H1 (cell line): ENCODE data around the gene CCSER2. TPM values are rescaled to one million over a fixed set of nuclear protein-coding genes. Genes with fewer than 3 reads are reported as not detected.

ENCODE experiments used
- CTCF ChIA-PET: fragments of 300-600 bp; sonication (Branson Sonifier 250); formaldehyde crosslinking; loops from one replicate; lab custom pipeline; 2021; ENCODE audit not compliant: partially characterized antibody; lab: Charles Lee
- POLR2A ChIA-PET: fragments of 300-600 bp; sonication (Branson Sonifier 250); formaldehyde crosslinking; loops from one replicate; lab custom pipeline; 2021; ENCODE audit warnings: inconsistent platforms; ENCODE audit not compliant: partially characterized antibody; lab: Charles Lee
- DNase-seq, 2 experiments: peaks; one replicate each; pipeline versions ENCODE4 v3.0.0 to v3.0.0-alpha.2; 2010 to 2022; ENCODE audit warnings: low spot score in 2 of 2, low read depth in 1 of 2, mixed read lengths in 1 of 2
- FAIRE-seq: peaks from 2 replicates; lab custom pipeline; 2011; peaks lifted over from hg19 to GRCh38; lab: Jason Lieb, UNC
- H2AFZ ChIP-seq: 2 replicates; pipeline ENCODE4 v1.8.1; 2012; ENCODE audit warnings: low read length, inconsistent platforms
- H2AK5ac ChIP-seq: 2 replicates; pipeline ENCODE4 v1.6.1; 2013; ENCODE audit warnings: low read depth, low read length
- H2BK120ac ChIP-seq: replicated peaks from 2 replicates; pipeline ENCODE3; 2013; ENCODE audit warnings: low read depth, low read length, inconsistent platforms
- H2BK12ac ChIP-seq: 2 replicates; pipeline ENCODE4 v1.6.1; 2013; ENCODE audit warnings: low read depth, low read length
- H2BK15ac ChIP-seq: 2 replicates; pipeline ENCODE4 v1.6.1; 2013; ENCODE audit warnings: low read length
- H2BK20ac ChIP-seq: 2 replicates; pipeline ENCODE4 v1.6.1; 2013; ENCODE audit warnings: low read length
- H2BK5ac ChIP-seq: 2 replicates; pipeline ENCODE4 v1.6.1; 2013; ENCODE audit warnings: low read depth, low read length
- H3K14ac ChIP-seq: 2 replicates; pipeline ENCODE4 v1.6.1; 2013; ENCODE audit warnings: inconsistent platforms; ENCODE audit not compliant: insufficient read length
- H3K18ac ChIP-seq: 2 replicates; pipeline ENCODE4 v1.6.1; 2013; ENCODE audit warnings: low read length; ENCODE audit errors: extremely low read depth
- H3K23ac ChIP-seq: 2 replicates; pipeline ENCODE4 v1.6.1; 2013; ENCODE audit warnings: inconsistent platforms; ENCODE audit not compliant: insufficient read length
- H3K23me2 ChIP-seq: 2 replicates; pipeline ENCODE4 v1.6.1; 2013; ENCODE audit warnings: low read depth, low read length
- H3K27ac ChIP-seq: 2 replicates; pipeline ENCODE4 v1.6.1; 2011; ENCODE audit warnings: low read depth, low read length, inconsistent platforms
- H3K27me3 ChIP-seq, 4 experiments: replicated peaks in 1 of 4; 1 replicate in 1 of 4; 2 replicates in 3 of 4; pipeline versions ENCODE4 v1.6.1 to v1.8.1; 2011 to 2013; ENCODE audit warnings: low read length in 3 of 4, mild to moderate bottlenecking in 3 of 4, inconsistent platforms in 2 of 4, mixed read lengths in 2 of 4, moderate library complexity in 1 of 4; ENCODE audit not compliant: control insufficient read depth in 3 of 4, insufficient read depth in 3 of 4; ENCODE audit errors: extremely low read depth in 1 of 4
- H3K36me3 ChIP-seq, 4 experiments: 2 replicates each; pipeline versions ENCODE4 v1.6.1 to v1.8.1; 2011 to 2013; ENCODE audit warnings: mild to moderate bottlenecking in 4 of 4, low read length in 3 of 4, moderate library complexity in 2 of 4, control low read depth in 1 of 4, inconsistent platforms in 1 of 4; ENCODE audit not compliant: insufficient read depth in 4 of 4, control insufficient read depth in 2 of 4
- H3K4ac ChIP-seq: replicated peaks from 2 replicates; pipeline ENCODE3; 2013; ENCODE audit warnings: low read length, low read depth, mixed read lengths, inconsistent platforms; ENCODE audit not compliant: insufficient read length
- H3K4me1 ChIP-seq, 4 experiments: replicated peaks in 1 of 4; 1 replicate in 1 of 4; 2 replicates in 3 of 4; pipeline versions ENCODE4 v1.6.1 to v1.8.1; 2011 to 2013; ENCODE audit warnings: low read length in 3 of 4, inconsistent platforms in 2 of 4, mixed read lengths in 1 of 4; ENCODE audit not compliant: insufficient read depth in 4 of 4, control insufficient read depth in 3 of 4
- H3K4me2 ChIP-seq, 2 experiments: 2 replicates each; pipeline versions ENCODE4 v1.6.1 to v1.8.1; 2011 to 2013; ENCODE audit warnings: low read depth in 2 of 2, low read length in 2 of 2, control low read depth in 1 of 2, inconsistent platforms in 1 of 2, mild to moderate bottlenecking in 1 of 2; ENCODE audit not compliant: insufficient read depth in 1 of 2
- H3K4me3 ChIP-seq, 4 experiments: fragments of 200-600, 300-600 bp in 1 of 4; sonication (generic), shearing (Covaris generic), sonication (Bioruptor Twin) in 1 of 4; 2 replicates each; pipeline versions ENCODE4 v1.5.1 to v1.8.1; 2011 to 2016; ENCODE audit warnings: low read length in 4 of 4, low read depth in 3 of 4, control low read depth in 2 of 4, inconsistent platforms in 2 of 4, mild to moderate bottlenecking in 2 of 4, mixed read lengths in 1 of 4, moderate library complexity in 1 of 4; ENCODE audit not compliant: insufficient read depth in 2 of 4; ENCODE audit errors: extremely low read depth in 1 of 4
- H3K56ac ChIP-seq: replicated peaks from 2 replicates; pipeline ENCODE3; 2013; ENCODE audit warnings: low read depth, mild to moderate bottlenecking, mixed read lengths, low read length, inconsistent platforms; ENCODE audit not compliant: insufficient read length
- H3K79me1 ChIP-seq: 2 replicates; pipeline ENCODE4 v1.6.1; 2013; ENCODE audit warnings: low read depth, low read length, control low read depth
- H3K79me2 ChIP-seq, 2 experiments: 2 replicates each; pipeline versions ENCODE4 v1.6.1 to v1.8.1; 2012 to 2013; ENCODE audit warnings: low read length in 2 of 2, mild to moderate bottlenecking in 2 of 2, inconsistent platforms in 1 of 2; ENCODE audit not compliant: insufficient read depth in 2 of 2, control insufficient read depth in 1 of 2
- H3K9ac ChIP-seq, 4 experiments: replicated peaks in 1 of 4; 1 replicate in 1 of 4; 2 replicates in 3 of 4; pipeline versions ENCODE4 v1.6.1 to v1.8.1; 2011 to 2013; ENCODE audit warnings: low read depth in 3 of 4, low read length in 3 of 4, control low read depth in 2 of 4, mild to moderate bottlenecking in 2 of 4, moderate library complexity in 2 of 4, inconsistent platforms in 1 of 4; ENCODE audit errors: extremely low read depth in 1 of 4
- H3K9me3 ChIP-seq, 2 experiments: 2 replicates each; pipeline versions ENCODE4 v1.6.1 to v1.8.1; 2012 to 2013; ENCODE audit warnings: mild to moderate bottlenecking in 2 of 2, moderate library complexity in 2 of 2, control low read depth in 1 of 2, inconsistent platforms in 1 of 2, low read depth in 1 of 2, low read length in 1 of 2, mixed read lengths in 1 of 2; ENCODE audit not compliant: insufficient read depth in 2 of 2
- H4K20me1 ChIP-seq, 2 experiments: replicated peaks in 1 of 2; 2 replicates each; pipeline versions ENCODE3 to v1.8.1; 2011 to 2013; ENCODE audit warnings: inconsistent platforms in 2 of 2, low read length in 2 of 2, mild to moderate bottlenecking in 1 of 2; ENCODE audit not compliant: insufficient read depth in 2 of 2, control insufficient read depth in 1 of 2
- H4K5ac ChIP-seq: 2 replicates; pipeline ENCODE4 v1.6.1; 2013; ENCODE audit warnings: low read length, low read depth, mixed read lengths, inconsistent platforms; ENCODE audit not compliant: insufficient read length
- H4K8ac ChIP-seq: 2 replicates; pipeline ENCODE4 v1.8.0; 2013; ENCODE audit warnings: mild to moderate bottlenecking, moderate library complexity, low read length, inconsistent platforms; ENCODE audit not compliant: insufficient read depth; ENCODE audit errors: extremely low read depth
- H4K91ac ChIP-seq: replicated peaks from 2 replicates; pipeline ENCODE3; 2013; ENCODE audit warnings: low read length, mixed read lengths, inconsistent platforms; ENCODE audit not compliant: insufficient read length
- CBX8 ChIP-seq: fragments of 300-800, 300-1000 bp; sonication (generic); IDR thresholded peaks from 2 replicates; pipeline ENCODE4 v1.7.1; 2016; ENCODE audit warnings: low read depth, low read length, borderline replicate concordance
- CEBPB ChIP-seq: IDR thresholded peaks from 2 replicates; pipeline ENCODE4 v1.6.1; 2012; ENCODE audit warnings: low read depth, low read length
- CTBP2 ChIP-seq: IDR thresholded peaks from 2 replicates; pipeline ENCODE4 v1.7.0; 2011; ENCODE audit warnings: borderline replicate concordance, mild to moderate bottlenecking, moderate library complexity, mixed read lengths, low read length; ENCODE audit not compliant: insufficient read depth, insufficient read length
- GABPA ChIP-seq: IDR thresholded peaks from 2 replicates; pipeline ENCODE4 v1.6.1; 2011; ENCODE audit warnings: mild to moderate bottlenecking, low read length, moderate library complexity, borderline replicate concordance; ENCODE audit not compliant: insufficient read depth
- KDM1A ChIP-seq: fragments of 200-600, 300-600 bp; sonication (generic); IDR thresholded peaks from 2 replicates; pipeline ENCODE4 v1.7.1; 2016; ENCODE audit warnings: mild to moderate bottlenecking, low read length, borderline replicate concordance
- PHF8 ChIP-seq: fragments of 200-600 bp; sonication (generic); conservative IDR thresholded peaks from 2 replicates; pipeline ENCODE4 v1.7.1; 2012; ENCODE audit warnings: low read depth, mild to moderate bottlenecking, inconsistent platforms, low read length, moderate library complexity
- SP2 ChIP-seq: IDR thresholded peaks from 2 replicates; pipeline ENCODE4 v1.6.1; 2012; ENCODE audit warnings: mild to moderate bottlenecking, low read length, inconsistent platforms
- SP4 ChIP-seq: IDR thresholded peaks from 2 replicates; pipeline ENCODE4 v1.6.1; 2012; ENCODE audit warnings: low read length, inconsistent platforms
- SUZ12 ChIP-seq: fragments of 200-600 bp; sonication (generic); IDR thresholded peaks from 2 replicates; pipeline ENCODE4 v1.6.1; 2012; ENCODE audit warnings: mild to moderate bottlenecking, inconsistent platforms, low read length, moderate library complexity, mixed read lengths
- TAF7 ChIP-seq: optimal IDR thresholded peaks from 2 replicates; pipeline ENCODE3; 2011; ENCODE audit warnings: low read depth, mild to moderate bottlenecking, inconsistent platforms, low read length, moderate library complexity, borderline replicate concordance
- ZNF274 ChIP-seq: IDR thresholded peaks from 2 replicates; pipeline ENCODE4 v1.7.0; 2012; ENCODE audit warnings: low read length, borderline replicate concordance; ENCODE audit errors: extremely low read depth
- WGBS, 2 experiments: shearing (Covaris generic) in 1 of 2; methylation state at CpG; one replicate each; pipeline versions ENCODE4 v1.1.6 to v1.1.7; 2013 to 2015; ENCODE audit warnings: low lambda C conversion rate in 2 of 2, mixed read lengths in 2 of 2, inconsistent platforms in 1 of 2, low coverage in 1 of 2, missing lambda C conversion rate in 1 of 2; ENCODE audit not compliant: insufficient replicate concordance in 2 of 2, insufficient coverage in 1 of 2, insufficient read length in 1 of 2; ENCODE audit errors: extremely low coverage in 1 of 2, missing lambda C conversion rate in 1 of 2; 5-methylcytosine and 5-hydroxymethylcytosine counted together
- polyA plus RNA-seq, 7 experiments: library from polyadenylated mRNA; depleted of rRNA in 3 of 7; stranded (reverse) in 5 of 7; unstranded in 2 of 7; fragments of >200 nt in 5 of 7; fragments of 200-250 nt in 2 of 7; gene quantifications; 1 replicate in 5 of 7; 2 replicates in 1 of 7; 4 replicates in 1 of 7; pipeline versions ENCODE4 v1.2.1 to v1.2.3, GENCODE V29; 2011 to 2013; ENCODE audit warnings: missing spikeins in 2 of 7, mixed read lengths in 2 of 7
- total RNA-seq: library from RNA; stranded (reverse); fragmentation: NEBNext Ultra II Directional; extraction: Animal tissue kit (Norgen Biotek cat#: 25700); gene quantifications from 2 replicates; pipeline ENCODE4 v1.2.1, GENCODE V29; 2021
- TF ChIP-seq, protein P1 (sequence below): IDR thresholded peaks from 2 replicates; pipeline ENCODE4 v1.6.1; 2012; ENCODE audit warnings: low read length, inconsistent platforms

Gene CCSER2
- total and polyA plus RNA-seq, 2 of the 8 experiments (the other 6 are each of a cell fraction or from before 2014, with no cell fraction given) = 6.9 to 30.5 TPM

DNA sequence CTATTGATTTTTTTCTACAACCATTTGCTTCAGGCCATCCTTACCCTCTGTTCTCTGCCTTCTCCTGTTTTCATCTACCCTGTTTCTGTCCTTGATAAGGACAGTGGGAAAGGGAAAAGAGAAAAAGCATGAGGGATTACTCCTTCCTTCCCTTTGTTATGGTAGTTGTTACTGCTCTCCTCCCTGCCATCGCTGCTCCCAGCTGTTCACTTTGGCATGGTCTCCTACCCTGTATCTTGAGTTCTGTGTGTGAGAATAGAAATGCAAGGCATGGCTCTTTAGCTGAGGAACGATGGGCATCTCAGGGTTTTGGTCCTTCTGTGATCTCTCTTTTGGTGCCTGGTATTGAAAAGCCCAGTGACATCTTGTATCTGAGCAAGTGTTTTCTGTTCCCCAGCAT, 6.4 kb downstream of the CCSER2 start:
- Histone ChIP-seq H4K8ac (no peak overlapping the region), H2BK15ac (0 out of 2 replicates have a peak overlapping the region, but pooled peaks have one; percentile 54), H4K5ac (no peak overlapping the region), H4K91ac (no peak overlapping the region), H3K23ac (no peak overlapping the region), H3K56ac (no peak overlapping the region), H3K79me2 (peaks cover 4 to 91% of the 10 kb centered on the region in 2 experiments; a peak in 3 of 4 replicates), H2AK5ac (0 out of 2 replicates have a peak overlapping the region, but pooled peaks have one; percentile 1), H3K23me2 (no peaks in the 10 kb centered on the region), H3K27ac (no peak overlapping the region), H3K4me3 (no peak overlapping the region), H3K9me3 (no peaks in the 10 kb centered on the region), H3K36me3 (no peaks in the 10 kb centered on the region), H3K4me2 (peak overlapping the region in 1 of 2 experiments; percentile 10; a peak in 1 of 4 replicates), H3K18ac (no peak overlapping the region), H3K27me3 (no peaks in the 10 kb centered on the region), H3K4ac (no peak overlapping the region), H3K79me1 (peaks cover 6% of the 10 kb centered on the region), H2BK20ac (no peak overlapping the region), H3K14ac (no peak overlapping the region), H4K20me1 (peaks cover 0 to 2% of the 10 kb centered on the region in 2 experiments), H3K9ac (no peak overlapping the region), H3K4me1 (peaks cover 0 to 11% (median 8%) of the 10 kb centered on the region in 4 experiments; a peak in 3 of 7 replicates), H2AFZ (no peak overlapping the region), H2BK120ac (no peak overlapping the region), H2BK12ac (peak overlapping the region; percentile 53; the same call in 1 of the 2 replicates), H2BK5ac (no peak overlapping the region)
- FAIRE-seq (peak; percentile 42), DNase-seq (no peak)
- 63% methylated on average over 2 of the region's 2 CpGs; no CpG with 5 or more reads in 1 of the 2 experiments for WGBS, 2 experiments
- ChIA-PET CTCF (interaction anchor here (0.6 to 2.8 kb wide), 13 partner anchors 9 to 1674 kb away, joined by 3 to 21 read pairs (median 5); no protein-coding TSS in a partner anchor), POLR2A (interaction anchor here (1.3 kb wide), 1 partner anchor 9 kb away, joined by 5 read pairs; no protein-coding TSS in a partner anchor)
- TF ChIP-seq SP2 (no peak), SUZ12 (no peak), PHF8 (no peak), CTBP2 (no peak), SP4 (no peak), TAF7 (no peak), GABPA (no peak), ZNF274 (no peak), CBX8 (no peak), CEBPB (no peak), KDM1A (no peak)
- TF ChIP-seq, protein P1, sequence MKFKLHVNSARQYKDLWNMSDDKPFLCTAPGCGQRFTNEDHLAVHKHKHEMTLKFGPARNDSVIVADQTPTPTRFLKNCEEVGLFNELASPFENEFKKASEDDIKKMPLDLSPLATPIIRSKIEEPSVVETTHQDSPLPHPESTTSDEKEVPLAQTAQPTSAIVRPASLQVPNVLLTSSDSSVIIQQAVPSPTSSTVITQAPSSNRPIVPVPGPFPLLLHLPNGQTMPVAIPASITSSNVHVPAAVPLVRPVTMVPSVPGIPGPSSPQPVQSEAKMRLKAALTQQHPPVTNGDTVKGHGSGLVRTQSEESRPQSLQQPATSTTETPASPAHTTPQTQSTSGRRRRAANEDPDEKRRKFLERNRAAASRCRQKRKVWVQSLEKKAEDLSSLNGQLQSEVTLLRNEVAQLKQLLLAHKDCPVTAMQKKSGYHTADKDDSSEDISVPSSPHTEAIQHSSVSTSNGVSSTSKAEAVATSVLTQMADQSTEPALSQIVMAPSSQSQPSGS = no peak
